Activated naive CD4-positive, alpha-beta T cell treated with anti-CD3 and anti-CD28 coated beads, Interleukin-2, amount 50 U/mL, for 24 hours (primary cell): ENCODE measurements around the gene FAM184B.

Source experiments
- H3K27ac Mint-ChIP-seq: one replicate; pipeline ENCODE4 v1.8.0; 2021; ENCODE audit warnings: mild to moderate bottlenecking, mixed read lengths
- H3K27me3 Mint-ChIP-seq: one replicate; pipeline ENCODE4 v1.8.0; 2021; ENCODE audit warnings: mixed read lengths
- H3K36me3 Mint-ChIP-seq: one replicate; pipeline ENCODE4 v1.8.0; 2021; ENCODE audit warnings: mixed read lengths
- H3K4me1 Mint-ChIP-seq: one replicate; pipeline ENCODE4 v1.8.0; 2021; ENCODE audit warnings: mixed read lengths
- H3K4me3 Mint-ChIP-seq: one replicate; pipeline ENCODE4 v1.8.0; 2021; ENCODE audit warnings: mild to moderate bottlenecking, mixed read lengths
- H3K9me3 Mint-ChIP-seq: one replicate; pipeline ENCODE4 v1.8.0; 2021; ENCODE audit warnings: mixed read lengths

FAM184B gene

GRCh38 chr4:17616283-17616682 is 165.1 kb downstream of the FAM184B start:
- Mint-ChIP-seq H3K27ac (peak overlapping the region; percentile 75), H3K4me1 (peaks cover 45% of the 10 kb centered on the region), H3K9me3 (no peaks in the 10 kb centered on the region), H3K36me3 (peaks cover 4% of the 10 kb centered on the region), H3K4me3 (peak overlapping the region; percentile 88), H3K27me3 (no peaks in the 10 kb centered on the region)

- Mint-ChIP-seq H3K27me3 (no peaks in the 10 kb centered on the region), H3K27ac (peak within 1 kb of the TSS; percentile 97), H3K4me1 (peaks cover 39% of the 10 kb centered on the region), H3K9me3 (no peaks in the 10 kb centered on the region), H3K36me3 (peaks cover 3% of the 10 kb centered on the region), H3K4me3 (peak within 1 kb of the TSS; percentile 95)
These were observed 166.8 kb downstream of the FAM184B start, which contains the start of gene MED28 for GRCh38 chr4:17614416-17615299. MED28 (plus strand) TSS chr4:17614641; CDS start chr4:17614655, 14 bp downstream.

GRCh38 chr4:17613761-17614415 is 167.5 kb downstream of the FAM184B start:
- H3K36me3 Mint-ChIP-seq = peaks cover 3% of the 10 kb centered on the region
- peak overlapping the region; percentile 97 for H3K27ac Mint-ChIP-seq
- no peaks in the 10 kb centered on the region for H3K27me3 Mint-ChIP-seq
- H3K4me1 Mint-ChIP-seq = peaks cover 32% of the 10 kb centered on the region
- H3K9me3 Mint-ChIP-seq = no peaks in the 10 kb centered on the region
- H3K4me3 Mint-ChIP-seq = peak overlapping the region; percentile 95

- H3K36me3 Mint-ChIP-seq = peaks cover 4% of the 10 kb centered on the region
- H3K9me3 Mint-ChIP-seq = no peaks in the 10 kb centered on the region
- no peaks in the 10 kb centered on the region for H3K27me3 Mint-ChIP-seq
- H3K4me3 Mint-ChIP-seq = no peak overlapping the region
- H3K27ac Mint-ChIP-seq = no peak overlapping the region
- no peaks in the 10 kb centered on the region for H3K4me1 Mint-ChIP-seq
These were observed 176.2 kb downstream of the FAM184B start for GRCh38 chr4:17605236-17605635.

- Mint-ChIP-seq H3K27me3 (no peaks in the 10 kb centered on the region), H3K27ac (no peak overlapping the region), H3K36me3 (peaks cover 9% of the 10 kb centered on the region), H3K4me1 (no peaks in the 10 kb centered on the region), H3K9me3 (no peaks in the 10 kb centered on the region), H3K4me3 (no peak overlapping the region)
These were observed 181.6 kb downstream of the FAM184B start for GRCh38 chr4:17599826-17600225.

- Mint-ChIP-seq H3K36me3 (peaks cover 17% of the 10 kb centered on the region), H3K4me3 (no peak overlapping the region)
These were observed 183.9 kb downstream of the FAM184B start for GRCh38 chr4:17597517-17597916.

GRCh38 chr4:17595471-17596005 is 185.9 kb downstream of the FAM184B start:
- Mint-ChIP-seq H3K4me3 (no peak overlapping the region), H3K9me3 (no peaks in the 10 kb centered on the region), H3K36me3 (peaks cover 17% of the 10 kb centered on the region), H3K27me3 (no peaks in the 10 kb centered on the region), H3K4me1 (peaks cover 13% of the 10 kb centered on the region), H3K27ac (no peak overlapping the region)

More at GRCh38 chr4:17597517-17597916, 183.9 kb downstream of the FAM184B start:
- no peaks in the 10 kb centered on the region for H3K9me3 Mint-ChIP-seq
- no peaks in the 10 kb centered on the region for H3K27me3 Mint-ChIP-seq
- no peak overlapping the region for H3K27ac Mint-ChIP-seq
- peaks cover 6% of the 10 kb centered on the region for H3K4me1 Mint-ChIP-seq

- no peaks in the 10 kb centered on the region for H3K27me3 Mint-ChIP-seq
- no peaks in the 10 kb centered on the region for H3K9me3 Mint-ChIP-seq
- H3K27ac Mint-ChIP-seq = no peak overlapping the region
- H3K4me3 Mint-ChIP-seq = no peak overlapping the region
- peaks cover 21% of the 10 kb centered on the region for H3K36me3 Mint-ChIP-seq
- H3K4me1 Mint-ChIP-seq = peaks cover 17% of the 10 kb centered on the region
These were observed 192.1 kb downstream of the FAM184B start for GRCh38 chr4:17589355-17589754.

GRCh38 chr4:17587094-17587822 is 194.2 kb downstream of the FAM184B start:
- H3K36me3 Mint-ChIP-seq = peaks cover 13% of the 10 kb centered on the region
- H3K27me3 Mint-ChIP-seq = no peaks in the 10 kb centered on the region
- peaks cover 9% of the 10 kb centered on the region for H3K4me1 Mint-ChIP-seq
- no peak overlapping the region for H3K4me3 Mint-ChIP-seq
- H3K27ac Mint-ChIP-seq = no peak overlapping the region
- no peaks in the 10 kb centered on the region for H3K9me3 Mint-ChIP-seq

- H3K4me1 Mint-ChIP-seq = peaks cover 9% of the 10 kb centered on the region
- H3K36me3 Mint-ChIP-seq = peaks cover 18% of the 10 kb centered on the region
- no peak overlapping the region for H3K27ac Mint-ChIP-seq
These were observed 196.8 kb downstream of the FAM184B start for GRCh38 chr4:17584521-17585213.

GRCh38 chr4:17583941-17584340 is 197.5 kb downstream of the FAM184B start:
- H3K27ac Mint-ChIP-seq = no peak overlapping the region
- H3K4me3 Mint-ChIP-seq = no peak overlapping the region
- peaks cover 16% of the 10 kb centered on the region for H3K4me1 Mint-ChIP-seq
- peaks cover 19% of the 10 kb centered on the region for H3K36me3 Mint-ChIP-seq
- no peaks in the 10 kb centered on the region for H3K9me3 Mint-ChIP-seq
- no peaks in the 10 kb centered on the region for H3K27me3 Mint-ChIP-seq

More at GRCh38 chr4:17584521-17585213, 196.8 kb downstream of the FAM184B start:
- Mint-ChIP-seq H3K4me3 (no peak overlapping the region), H3K9me3 (no peaks in the 10 kb centered on the region), H3K27me3 (no peaks in the 10 kb centered on the region)

- Mint-ChIP-seq H3K4me3 (no peak overlapping the region), H3K36me3 (peaks cover 20% of the 10 kb centered on the region), H3K27ac (no peak overlapping the region), H3K27me3 (no peaks in the 10 kb centered on the region), H3K9me3 (no peaks in the 10 kb centered on the region), H3K4me1 (peaks cover 23% of the 10 kb centered on the region)
These were observed 198.1 kb downstream of the FAM184B start for GRCh38 chr4:17583276-17583675.

- peaks cover 27% of the 10 kb centered on the region for H3K4me1 Mint-ChIP-seq
- no peaks in the 10 kb centered on the region for H3K9me3 Mint-ChIP-seq
- H3K4me3 Mint-ChIP-seq = no peak overlapping the region
- peaks cover 16% of the 10 kb centered on the region for H3K36me3 Mint-ChIP-seq
- no peaks in the 10 kb centered on the region for H3K27me3 Mint-ChIP-seq
- no peak overlapping the region for H3K27ac Mint-ChIP-seq
These were observed 200.5 kb downstream of the FAM184B start for GRCh38 chr4:17580969-17581368.
